GM12865 (cell line): ENCODE results near the gene MYO1D.
"Not testable (repeated sequence)": the region's sequence is repeated elsewhere in the genome, so short reads cannot be mapped to it uniquely, and the experiment has no call there.

Source experiments
- DNase-seq: peaks from one replicate; pipeline ENCODE4 v3.0.0; 2010; ENCODE audit warnings: low read depth
- H3K4me3 ChIP-seq: 2 replicates; pipeline ENCODE4 v1.5.1; 2011; ENCODE audit warnings: mild to moderate bottlenecking, low read depth, low read length, control low read depth
- TF ChIP-seq, protein P1 (sequence below): IDR thresholded peaks from 2 replicates; pipeline ENCODE4 v1.5.1; 2011; ENCODE audit warnings: low read length, control low read depth, low read depth, inconsistent platforms; ENCODE audit not compliant: insufficient read depth; ENCODE audit errors: missing control alignments

Gene MYO1D

DNA sequence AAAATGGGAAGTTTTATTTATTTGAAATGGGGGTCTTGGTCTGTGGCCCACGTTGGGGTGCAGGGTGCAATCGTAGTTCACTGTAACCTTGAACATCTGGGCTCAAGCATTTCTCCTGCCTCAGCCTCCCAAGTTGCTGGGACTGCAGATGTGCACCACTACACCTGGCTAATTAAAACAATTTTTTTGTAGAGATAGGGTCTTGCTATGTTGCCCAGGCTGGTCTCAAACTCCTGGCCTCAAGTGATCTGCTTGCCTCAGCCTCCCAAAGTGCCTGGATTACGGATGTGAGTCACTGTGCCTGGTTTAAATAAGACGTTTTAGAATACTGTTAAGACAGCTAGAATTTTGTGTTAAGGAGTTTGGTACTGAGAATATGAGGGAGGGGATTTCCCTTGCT is 416.9 kb downstream of the MYO1D start:
- no peak overlapping the region for H3K4me3 ChIP-seq
- TF ChIP-seq, protein P1, sequence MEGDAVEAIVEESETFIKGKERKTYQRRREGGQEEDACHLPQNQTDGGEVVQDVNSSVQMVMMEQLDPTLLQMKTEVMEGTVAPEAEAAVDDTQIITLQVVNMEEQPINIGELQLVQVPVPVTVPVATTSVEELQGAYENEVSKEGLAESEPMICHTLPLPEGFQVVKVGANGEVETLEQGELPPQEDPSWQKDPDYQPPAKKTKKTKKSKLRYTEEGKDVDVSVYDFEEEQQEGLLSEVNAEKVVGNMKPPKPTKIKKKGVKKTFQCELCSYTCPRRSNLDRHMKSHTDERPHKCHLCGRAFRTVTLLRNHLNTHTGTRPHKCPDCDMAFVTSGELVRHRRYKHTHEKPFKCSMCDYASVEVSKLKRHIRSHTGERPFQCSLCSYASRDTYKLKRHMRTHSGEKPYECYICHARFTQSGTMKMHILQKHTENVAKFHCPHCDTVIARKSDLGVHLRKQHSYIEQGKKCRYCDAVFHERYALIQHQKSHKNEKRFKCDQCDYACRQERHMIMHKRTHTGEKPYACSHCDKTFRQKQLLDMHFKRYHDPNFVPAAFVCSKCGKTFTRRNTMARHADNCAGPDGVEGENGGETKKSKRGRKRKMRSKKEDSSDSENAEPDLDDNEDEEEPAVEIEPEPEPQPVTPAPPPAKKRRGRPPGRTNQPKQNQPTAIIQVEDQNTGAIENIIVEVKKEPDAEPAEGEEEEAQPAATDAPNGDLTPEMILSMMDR = no peak

DNA sequence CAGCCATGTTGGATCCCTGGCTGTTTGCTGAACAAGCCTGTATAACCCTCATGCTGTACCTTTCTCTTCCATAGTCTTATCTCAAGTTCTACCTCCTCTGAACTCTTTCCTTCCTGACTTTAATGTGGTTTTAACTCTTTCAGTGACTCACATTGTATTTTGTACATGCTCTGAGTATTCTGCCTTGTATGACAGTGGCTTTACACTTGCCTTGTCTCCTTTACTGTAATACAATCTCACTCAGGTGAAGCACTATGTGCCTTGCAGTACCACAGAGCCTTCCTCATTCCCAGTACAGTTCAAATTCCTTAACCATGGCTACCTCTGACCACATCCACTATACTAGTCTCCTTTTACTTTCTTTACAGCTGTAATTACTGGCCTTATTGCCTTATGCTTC is 418.6 kb downstream of the MYO1D start:
- TF ChIP-seq, protein P1 = no peak
- no peak overlapping the region for H3K4me3 ChIP-seq
- DNase-seq = no peak

More for the DNA sequence above, 416.9 kb downstream of the MYO1D start:
- no peak for DNase-seq

DNA sequence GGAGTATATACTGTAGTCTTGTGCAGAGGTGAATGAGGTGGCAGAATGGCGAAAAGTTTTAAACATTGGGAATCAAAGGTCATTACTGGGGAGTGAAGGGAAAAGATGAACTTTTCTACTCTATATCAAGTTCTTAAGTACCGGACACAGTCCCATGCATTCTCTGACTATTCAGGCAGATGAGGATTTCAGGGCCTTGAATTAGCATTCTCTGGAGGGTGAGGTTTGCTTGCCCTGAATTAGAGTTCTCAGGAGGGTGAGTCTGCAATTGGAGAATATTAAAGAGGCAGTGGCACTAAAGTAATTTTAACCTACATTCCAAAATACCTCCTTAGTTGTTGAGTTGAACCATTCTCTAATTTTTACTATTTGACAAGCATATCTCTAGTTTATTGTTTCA is 423.6 kb downstream of the MYO1D start:
- DNase-seq = no peak
- no peak overlapping the region for H3K4me3 ChIP-seq
- TF ChIP-seq, protein P1 = no peak

DNA sequence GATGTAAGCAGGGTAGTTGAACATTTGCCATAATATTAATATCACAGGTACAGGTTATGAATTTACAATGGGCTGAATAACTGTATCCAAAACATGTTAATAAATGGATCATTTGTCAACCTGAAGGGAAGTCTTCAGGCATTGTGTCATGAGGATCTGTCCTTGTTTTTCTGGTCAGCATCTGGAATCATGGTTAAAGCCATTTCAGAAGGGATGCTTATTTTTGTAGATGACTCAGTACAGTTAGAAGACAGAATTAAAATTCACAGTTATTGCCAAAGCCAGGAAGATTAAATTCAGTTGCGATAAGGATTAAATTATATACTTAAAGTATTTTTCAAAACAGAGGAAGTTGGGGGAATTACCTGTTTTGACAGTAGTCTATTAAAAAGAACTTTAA is 424.6 kb downstream of the MYO1D start:
- no peak overlapping the region for H3K4me3 ChIP-seq
- TF ChIP-seq, protein P1 = no peak
- no peak for DNase-seq

DNA sequence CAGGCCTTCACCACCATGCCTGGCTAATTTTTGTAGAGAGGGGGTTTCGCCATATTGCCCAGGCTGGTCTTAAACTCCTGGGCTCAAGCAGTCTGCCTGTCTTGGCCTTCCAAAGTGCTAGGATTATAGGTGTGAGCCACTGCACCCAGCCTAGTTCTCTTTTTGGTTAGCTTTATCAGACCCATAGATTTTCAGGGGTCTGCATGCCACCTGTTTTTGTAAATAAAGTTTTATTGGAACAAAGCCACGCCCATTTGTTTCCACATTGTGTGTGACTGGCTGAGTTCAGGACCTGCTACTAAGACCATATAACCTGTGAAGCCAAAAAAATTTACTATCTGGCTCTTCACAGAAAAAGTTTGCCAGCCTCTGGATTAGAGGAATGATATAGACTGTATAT is 425.0 kb downstream of the MYO1D start:
- DNase-seq = no peak
- H3K4me3 ChIP-seq = no peak overlapping the region
- TF ChIP-seq, protein P1 = no peak

GRCh38 chr17:32450379-32450778 is 426.5 kb downstream of the MYO1D start:
- H3K4me3 ChIP-seq, DNase-seq: not testable (repeated sequence)

- no peak for DNase-seq
- H3K4me3 ChIP-seq = no peak overlapping the region
- TF ChIP-seq, protein P1 = no peak
Measured at GRCh38 chr17:32449963-32450362, 427.0 kb downstream of the MYO1D start.
